Ishikawa (cell line): ENCODE results near the gene BMP7.

Source experiments
- CEBPB ChIP-seq: IDR thresholded peaks from 2 replicates; pipeline ENCODE4 v1.6.1; 2012
- CREB1 ChIP-seq: IDR thresholded peaks from 2 replicates; pipeline ENCODE4 v1.6.1; 2012; ENCODE audit warnings: low read depth
- EGR1 ChIP-seq: IDR thresholded peaks from 2 replicates; pipeline ENCODE4 v1.6.1; 2012
- EP300 ChIP-seq: IDR thresholded peaks from 2 replicates; pipeline ENCODE4 v1.6.1; 2012; ENCODE audit warnings: borderline replicate concordance
- FOXM1 ChIP-seq: IDR thresholded peaks from 2 replicates; pipeline ENCODE4 v1.6.1; 2012; ENCODE audit warnings: low read depth, borderline replicate concordance
- NFIC ChIP-seq: IDR thresholded peaks from 2 replicates; pipeline ENCODE4 v1.6.1; 2012
- RAD21 ChIP-seq: IDR thresholded peaks from 2 replicates; pipeline ENCODE4 v1.6.1; 2012; ENCODE audit warnings: low read depth
- TAF1 ChIP-seq: IDR thresholded peaks from 2 replicates; pipeline ENCODE4 v1.6.1; 2012; ENCODE audit warnings: low read depth, mild to moderate bottlenecking
- TCF12 ChIP-seq: IDR thresholded peaks from 2 replicates; pipeline ENCODE4 v1.6.1; 2012; ENCODE audit warnings: low read depth
- TEAD4 ChIP-seq: IDR thresholded peaks from 2 replicates; pipeline ENCODE4 v1.6.1; 2012
- USF1 ChIP-seq: IDR thresholded peaks from 2 replicates; pipeline ENCODE4 v1.6.1; 2012
- YY1 ChIP-seq: IDR thresholded peaks from 2 replicates; pipeline ENCODE4 v1.6.1; 2012; ENCODE audit warnings: low read depth
- ZBTB7A ChIP-seq: IDR thresholded peaks from 2 replicates; pipeline ENCODE4 v1.6.1; 2012; ENCODE audit warnings: low read depth
- TF ChIP-seq, protein P1 (sequence below): IDR thresholded peaks from 2 replicates; pipeline ENCODE4 v1.6.1; 2012
- TF ChIP-seq, protein P2 (sequence below): IDR thresholded peaks from 2 replicates; pipeline ENCODE4 v1.6.1; 2012; ENCODE audit warnings: low read depth, mild to moderate bottlenecking

Gene BMP7

GRCh38 chr20:57150559-57150958 lies 115.9 kb downstream of the BMP7 start:
- TF ChIP-seq CEBPB: no peak
- TF ChIP-seq TCF12: no peak
- TF ChIP-seq TEAD4: no peak
- TF ChIP-seq, protein P1, sequence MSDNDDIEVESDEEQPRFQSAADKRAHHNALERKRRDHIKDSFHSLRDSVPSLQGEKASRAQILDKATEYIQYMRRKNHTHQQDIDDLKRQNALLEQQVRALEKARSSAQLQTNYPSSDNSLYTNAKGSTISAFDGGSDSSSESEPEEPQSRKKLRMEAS: no peak
- no peak for TF ChIP-seq EGR1
- no peak for TF ChIP-seq USF1
- no peak for TF ChIP-seq RAD21
- no peak for TF ChIP-seq FOXM1
- no peak for TF ChIP-seq TAF1
- no peak for TF ChIP-seq CREB1
- no peak for TF ChIP-seq ZBTB7A
- TF ChIP-seq, protein P2, sequence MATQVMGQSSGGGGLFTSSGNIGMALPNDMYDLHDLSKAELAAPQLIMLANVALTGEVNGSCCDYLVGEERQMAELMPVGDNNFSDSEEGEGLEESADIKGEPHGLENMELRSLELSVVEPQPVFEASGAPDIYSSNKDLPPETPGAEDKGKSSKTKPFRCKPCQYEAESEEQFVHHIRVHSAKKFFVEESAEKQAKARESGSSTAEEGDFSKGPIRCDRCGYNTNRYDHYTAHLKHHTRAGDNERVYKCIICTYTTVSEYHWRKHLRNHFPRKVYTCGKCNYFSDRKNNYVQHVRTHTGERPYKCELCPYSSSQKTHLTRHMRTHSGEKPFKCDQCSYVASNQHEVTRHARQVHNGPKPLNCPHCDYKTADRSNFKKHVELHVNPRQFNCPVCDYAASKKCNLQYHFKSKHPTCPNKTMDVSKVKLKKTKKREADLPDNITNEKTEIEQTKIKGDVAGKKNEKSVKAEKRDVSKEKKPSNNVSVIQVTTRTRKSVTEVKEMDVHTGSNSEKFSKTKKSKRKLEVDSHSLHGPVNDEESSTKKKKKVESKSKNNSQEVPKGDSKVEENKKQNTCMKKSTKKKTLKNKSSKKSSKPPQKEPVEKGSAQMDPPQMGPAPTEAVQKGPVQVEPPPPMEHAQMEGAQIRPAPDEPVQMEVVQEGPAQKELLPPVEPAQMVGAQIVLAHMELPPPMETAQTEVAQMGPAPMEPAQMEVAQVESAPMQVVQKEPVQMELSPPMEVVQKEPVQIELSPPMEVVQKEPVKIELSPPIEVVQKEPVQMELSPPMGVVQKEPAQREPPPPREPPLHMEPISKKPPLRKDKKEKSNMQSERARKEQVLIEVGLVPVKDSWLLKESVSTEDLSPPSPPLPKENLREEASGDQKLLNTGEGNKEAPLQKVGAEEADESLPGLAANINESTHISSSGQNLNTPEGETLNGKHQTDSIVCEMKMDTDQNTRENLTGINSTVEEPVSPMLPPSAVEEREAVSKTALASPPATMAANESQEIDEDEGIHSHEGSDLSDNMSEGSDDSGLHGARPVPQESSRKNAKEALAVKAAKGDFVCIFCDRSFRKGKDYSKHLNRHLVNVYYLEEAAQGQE: no peak
- no peak for TF ChIP-seq EP300
- TF ChIP-seq NFIC: no peak
- no peak for TF ChIP-seq YY1

DNA sequence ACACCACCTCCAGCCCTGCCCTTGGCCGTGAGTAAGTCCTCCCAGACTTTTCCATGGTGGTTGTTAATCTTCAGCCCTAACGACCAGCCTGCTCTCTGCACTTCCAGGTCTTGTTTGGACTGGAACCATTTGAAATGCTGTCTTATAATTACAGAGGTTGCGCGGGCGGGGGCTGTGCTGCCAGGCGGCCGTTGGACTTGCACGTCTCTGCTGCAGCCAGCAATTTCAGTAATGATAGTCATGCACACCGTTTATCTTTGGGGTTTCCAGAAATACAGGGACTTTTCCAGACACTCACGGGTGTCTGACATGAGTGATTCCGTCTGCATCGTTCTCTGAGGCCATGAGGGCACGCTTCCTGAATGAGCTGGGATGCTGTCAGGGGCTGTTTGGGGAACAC lies 118.2 kb downstream of the BMP7 start:
- TF ChIP-seq EP300 (no peak), NFIC (no peak), RAD21 (no peak), FOXM1 (no peak), TCF12 (no peak), TEAD4 (no peak), YY1 (no peak), ZBTB7A (no peak)
- TF ChIP-seq, protein P1: no peak

- no peak for TF ChIP-seq RAD21
- TF ChIP-seq CEBPB: no peak
- TF ChIP-seq EP300: no peak
These were observed 119.3 kb downstream of the BMP7 start for GRCh38 chr20:57147185-57147584.

DNA sequence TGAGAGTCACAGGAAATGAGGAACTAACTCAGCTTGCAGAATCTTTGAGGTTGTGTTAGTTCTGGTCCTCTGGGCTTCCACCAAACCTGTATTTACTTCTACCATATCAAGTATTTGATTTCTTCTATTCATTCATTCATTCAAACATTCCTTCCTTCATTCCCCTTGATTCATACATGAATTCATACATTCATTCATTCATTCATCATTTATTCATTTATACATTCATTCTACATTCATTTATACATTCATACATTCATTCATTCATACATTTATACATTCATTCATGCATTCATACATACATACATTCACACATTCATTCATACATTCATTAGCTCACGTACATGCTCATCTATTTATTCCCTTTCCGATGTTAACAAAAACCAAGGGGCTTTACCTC lies 120.3 kb downstream of the BMP7 start:
- TF ChIP-seq RAD21 (no peak), CREB1 (no peak), TCF12 (no peak), ZBTB7A (no peak), TEAD4 (no peak), EP300 (no peak), NFIC (no peak), FOXM1 (no peak)
- TF ChIP-seq, protein P2: no peak
- TF ChIP-seq, protein P1: no peak

DNA sequence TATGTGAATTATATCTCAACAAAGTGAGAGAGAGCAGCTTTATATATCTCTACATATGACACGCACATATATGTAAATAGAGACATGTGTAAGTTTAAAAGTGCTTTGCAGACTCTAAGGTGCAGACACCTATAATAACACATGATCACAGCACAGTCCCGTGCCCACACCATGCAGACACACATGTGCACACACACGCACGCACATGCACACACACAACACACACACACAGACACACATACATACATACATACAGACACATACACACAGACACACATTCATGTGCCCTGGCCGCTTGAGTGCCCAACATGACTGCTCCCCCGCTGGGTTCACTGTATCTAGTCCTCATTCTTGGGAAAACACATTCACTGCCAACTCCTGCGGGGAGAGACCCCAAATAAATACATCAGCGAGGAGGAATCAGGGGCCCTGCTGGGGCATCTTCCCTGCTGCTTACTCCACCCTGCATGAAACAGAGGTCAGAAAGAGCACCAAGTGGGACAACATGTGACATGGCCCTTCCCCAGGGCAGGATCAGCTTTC lies 121.3 kb downstream of the BMP7 start:
- TF ChIP-seq CREB1: no peak
- TF ChIP-seq NFIC: no peak
- no peak for TF ChIP-seq RAD21
- TF ChIP-seq, protein P1: no peak
- TF ChIP-seq TEAD4: no peak
- TF ChIP-seq, protein P2: no peak
- no peak for TF ChIP-seq TCF12
- TF ChIP-seq USF1: no peak
- TF ChIP-seq YY1: no peak
